GM21526 (cell line): Measurements from ENCODE around the gene MKKS.

Experiments used
- ATAC-seq: cut with Tn5 transposase; IDR thresholded peaks from one replicate; pipeline ENCODE4 v1.9.1; 2021; ENCODE audit warnings: moderate library complexity; ENCODE audit not compliant: unreplicated experiment, low FRiP score

Gene MKKS

GRCh38 chr20:10433623-10434466 lies at the start of gene MKKS:
Gene MKKS, minus strand, starts transcription at chr20:10434222. Its CDS starts 20,708 bp downstream, at chr20:10413514.
- peak; percentile 46 for ATAC-seq

GRCh38 chr20:10483691-10484090 lies 49.7 kb upstream of the MKKS start:
- no peak for ATAC-seq

- no peak for ATAC-seq
These were observed 47.7 kb upstream of the MKKS start for GRCh38 chr20:10481676-10482075.

GRCh38 chr20:10478930-10479329 lies 44.9 kb upstream of the MKKS start:
- no peak for ATAC-seq

DNA sequence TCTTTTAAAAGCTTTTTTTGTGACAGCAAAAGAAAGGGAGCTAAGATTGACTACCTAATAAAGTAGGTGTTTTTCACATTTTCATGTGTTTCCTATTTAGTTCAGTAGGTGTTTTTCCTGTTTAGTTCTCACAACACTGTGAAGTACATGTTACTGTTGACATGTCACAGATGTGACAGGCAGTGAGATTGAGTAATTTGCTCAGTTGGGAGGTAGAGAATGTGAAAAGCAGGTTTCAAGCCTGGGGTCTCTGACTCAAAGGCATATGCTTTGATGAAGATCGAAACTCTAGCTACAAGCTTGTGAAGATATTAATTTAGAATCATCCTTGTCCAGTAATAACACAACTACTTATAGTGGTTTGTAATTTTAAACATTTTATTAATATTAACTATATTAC lies 44.2 kb upstream of the MKKS start:
- ATAC-seq = peak; percentile 62

DNA sequence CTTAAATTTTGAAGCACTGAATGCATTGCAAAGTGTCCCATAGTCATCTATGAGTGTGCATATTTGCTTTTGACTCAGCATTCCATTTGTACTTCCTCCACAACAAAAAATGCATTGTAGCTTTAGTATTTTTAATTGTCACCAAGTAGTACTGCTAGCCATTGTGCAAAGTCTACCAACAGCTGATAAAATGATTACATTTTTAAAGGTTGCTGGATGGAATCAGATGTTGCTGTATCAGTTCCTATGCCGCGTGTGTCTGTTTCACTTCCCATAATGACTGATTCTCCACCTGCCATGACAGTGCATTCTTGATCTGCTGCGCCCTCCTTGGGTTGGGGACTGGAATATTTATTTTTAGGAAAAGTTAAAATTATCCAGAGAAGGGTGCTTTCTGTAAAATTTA lies 42.3 kb upstream of the MKKS start:
- peak; percentile 83 for ATAC-seq

GRCh38 chr20:10475225-10475624 lies 41.2 kb upstream of the MKKS start:
- no peak for ATAC-seq

- ATAC-seq = no peak
These were observed 40.7 kb upstream of the MKKS start for GRCh38 chr20:10474606-10475184.

- no peak for ATAC-seq
These were observed 38.8 kb upstream of the MKKS start for GRCh38 chr20:10472871-10473270.

DNA sequence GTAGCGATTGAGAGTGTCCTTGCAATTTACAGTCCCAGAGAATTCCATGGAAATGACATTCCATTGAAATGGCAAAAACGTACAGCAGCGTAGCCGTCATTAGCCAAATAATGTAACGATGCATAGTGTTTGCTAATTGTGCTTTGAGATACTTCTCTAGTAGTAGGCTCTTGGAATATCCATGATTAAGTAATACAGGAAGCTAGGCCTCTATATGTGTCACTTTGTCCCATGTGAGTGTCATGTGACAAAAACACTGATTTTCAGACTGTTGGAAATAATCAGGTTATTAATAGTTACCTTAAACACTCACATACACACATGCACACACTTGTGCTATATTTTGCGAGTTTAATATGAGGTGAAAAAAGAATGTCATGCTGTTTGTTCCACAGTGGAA lies 36.3 kb upstream of the MKKS start:
- no peak for ATAC-seq

DNA sequence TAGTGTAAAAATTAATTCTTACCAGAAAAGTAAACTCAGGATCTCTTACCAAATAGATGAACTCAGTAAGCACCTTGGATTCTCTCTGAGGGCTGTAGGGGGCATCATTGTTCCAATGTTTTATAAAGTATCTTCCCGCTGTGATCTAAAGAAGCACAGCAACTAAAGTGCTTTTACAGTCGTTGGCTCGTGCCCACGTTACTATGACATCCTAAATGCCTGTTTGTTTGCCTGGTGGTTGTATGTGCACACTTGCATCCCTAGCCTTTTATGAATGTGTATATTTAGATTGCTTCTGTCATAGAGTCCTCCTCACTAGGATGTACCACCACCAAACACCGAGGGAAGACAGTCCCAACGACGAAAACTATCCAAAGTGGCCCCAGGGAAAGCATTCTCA lies 35.6 kb upstream of the MKKS start:
- ATAC-seq = no peak

- ATAC-seq = no peak
These were observed 35.0 kb upstream of the MKKS start for GRCh38 chr20:10469056-10469455.

DNA sequence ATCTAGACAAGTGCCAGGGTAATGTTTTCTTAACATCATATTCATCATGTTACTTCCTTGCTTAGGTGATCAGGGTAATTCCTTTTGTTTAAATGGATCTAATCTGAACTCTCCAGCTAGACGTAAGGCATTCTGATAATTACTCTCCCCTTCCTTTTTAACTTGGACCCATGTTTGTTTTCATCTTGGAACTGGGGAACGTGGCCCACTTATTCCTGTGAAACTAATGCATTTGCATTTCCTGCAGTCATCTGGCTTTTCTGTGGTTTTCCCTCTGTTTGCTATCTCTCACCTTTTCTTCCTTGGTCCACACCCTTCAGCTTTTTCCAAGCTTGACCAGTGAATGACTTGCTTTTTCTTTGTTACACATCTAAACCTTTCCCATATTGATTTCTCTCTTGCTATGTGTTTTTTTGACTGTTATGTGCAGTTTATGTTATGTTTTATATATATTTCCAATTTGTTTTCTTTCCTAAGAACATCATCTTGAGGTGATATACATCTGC lies 34.4 kb upstream of the MKKS start:
- ATAC-seq = no peak

DNA sequence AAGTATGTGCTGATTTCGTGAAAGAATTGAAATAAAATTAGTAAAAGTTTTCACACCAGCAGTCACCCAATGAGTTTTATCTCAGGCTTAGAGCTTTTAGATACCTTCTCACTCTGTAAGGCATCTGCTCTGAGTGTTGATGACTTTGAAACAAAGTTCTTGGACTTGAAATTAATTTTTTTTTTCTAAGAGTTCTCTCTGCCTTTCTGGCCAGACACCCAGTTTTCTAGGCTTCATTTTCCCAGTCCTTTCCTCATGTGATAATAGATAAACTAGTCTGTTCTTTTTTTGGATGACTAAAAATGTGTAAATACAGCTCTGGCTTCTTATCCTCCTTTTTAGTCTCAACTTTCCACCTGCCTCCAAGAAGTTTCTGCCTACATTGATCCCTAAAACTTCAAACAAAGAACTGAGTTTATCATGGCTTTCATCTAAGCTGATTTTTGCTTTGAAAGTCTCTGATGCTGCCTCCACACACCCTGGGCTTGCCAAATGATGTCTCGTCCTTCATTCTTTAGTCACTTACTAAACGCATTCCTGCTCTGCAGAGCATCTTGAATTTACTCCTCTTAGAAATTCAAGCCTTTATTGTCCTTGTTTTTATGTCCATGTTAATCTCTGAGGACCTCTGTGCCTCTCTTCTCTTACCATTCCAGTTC lies 33.8 kb upstream of the MKKS start:
- ATAC-seq = no peak

GRCh38 chr20:10466855-10467254 lies 32.8 kb upstream of the MKKS start:
- ATAC-seq = no peak

- ATAC-seq = no peak
These were observed 32.3 kb upstream of the MKKS start for GRCh38 chr20:10466325-10466724.

- no peak for ATAC-seq
These were observed 31.1 kb upstream of the MKKS start for GRCh38 chr20:10465135-10465534.

- ATAC-seq = no peak
These were observed 29.6 kb upstream of the MKKS start for GRCh38 chr20:10463622-10464021.

DNA sequence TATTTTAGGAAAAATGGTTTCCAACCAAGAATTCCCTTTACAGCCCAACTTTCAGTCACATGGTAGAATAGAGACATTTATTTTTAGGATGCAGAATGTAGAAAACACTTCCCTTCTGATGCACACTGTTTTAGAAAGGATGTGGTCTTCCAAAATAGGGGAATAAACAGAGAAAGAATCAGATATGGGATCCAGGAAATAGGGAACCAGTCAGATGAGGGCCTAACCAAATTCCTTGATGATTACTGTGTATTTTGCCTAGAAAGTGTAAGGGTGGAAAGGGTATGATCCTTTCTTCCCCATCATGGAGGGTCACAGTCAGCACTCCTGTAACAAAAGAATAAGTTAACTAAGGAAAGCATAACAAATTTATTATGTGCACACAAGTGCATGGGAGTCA lies 28.5 kb upstream of the MKKS start:
- no peak for ATAC-seq

- ATAC-seq = no peak
These were observed 27.5 kb upstream of the MKKS start for GRCh38 chr20:10461495-10461894.

DNA sequence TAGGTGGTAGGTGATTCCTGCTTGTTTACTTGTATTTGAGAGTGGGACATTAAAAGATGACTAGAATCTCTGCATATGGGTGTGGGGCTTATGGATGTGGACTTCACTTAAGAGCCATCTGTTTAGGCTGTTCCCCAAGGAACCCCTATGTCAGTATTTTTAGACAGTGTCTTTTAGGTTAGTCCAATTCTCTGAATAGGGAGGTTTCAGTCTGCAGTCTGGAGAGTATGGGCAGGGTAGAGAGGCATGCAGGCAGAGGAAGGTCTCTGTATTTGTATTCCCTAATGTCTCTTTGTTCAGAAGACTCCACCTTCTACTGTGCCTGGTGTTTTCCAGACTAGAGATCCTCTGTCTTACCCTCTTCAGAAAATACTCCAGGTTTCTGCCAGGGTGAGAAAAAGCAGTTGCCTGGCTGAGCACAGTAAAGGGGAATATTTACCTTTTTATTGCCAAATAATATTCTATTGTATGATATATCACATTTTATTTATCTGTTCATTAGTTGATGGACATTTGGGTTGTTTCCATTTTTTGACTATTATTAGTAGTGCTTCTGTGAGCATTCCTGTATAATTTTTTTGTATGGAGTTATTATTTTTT lies 20.2 kb upstream of the MKKS start:
- ATAC-seq = no peak
